Cerebellar cortex (tissue), 1 donor: ENCODE data around the gene CRELD2.
"Not testable (repeated sequence)": the region's sequence is repeated elsewhere in the genome, so short reads cannot be mapped to it uniquely, and the experiment has no call there.

Experiments used
- DNase-seq: peaks from one replicate; pipeline ENCODE4 v3.0.0-alpha.2; 2015; ENCODE audit warnings: low spot score

CRELD2 gene

DNA sequence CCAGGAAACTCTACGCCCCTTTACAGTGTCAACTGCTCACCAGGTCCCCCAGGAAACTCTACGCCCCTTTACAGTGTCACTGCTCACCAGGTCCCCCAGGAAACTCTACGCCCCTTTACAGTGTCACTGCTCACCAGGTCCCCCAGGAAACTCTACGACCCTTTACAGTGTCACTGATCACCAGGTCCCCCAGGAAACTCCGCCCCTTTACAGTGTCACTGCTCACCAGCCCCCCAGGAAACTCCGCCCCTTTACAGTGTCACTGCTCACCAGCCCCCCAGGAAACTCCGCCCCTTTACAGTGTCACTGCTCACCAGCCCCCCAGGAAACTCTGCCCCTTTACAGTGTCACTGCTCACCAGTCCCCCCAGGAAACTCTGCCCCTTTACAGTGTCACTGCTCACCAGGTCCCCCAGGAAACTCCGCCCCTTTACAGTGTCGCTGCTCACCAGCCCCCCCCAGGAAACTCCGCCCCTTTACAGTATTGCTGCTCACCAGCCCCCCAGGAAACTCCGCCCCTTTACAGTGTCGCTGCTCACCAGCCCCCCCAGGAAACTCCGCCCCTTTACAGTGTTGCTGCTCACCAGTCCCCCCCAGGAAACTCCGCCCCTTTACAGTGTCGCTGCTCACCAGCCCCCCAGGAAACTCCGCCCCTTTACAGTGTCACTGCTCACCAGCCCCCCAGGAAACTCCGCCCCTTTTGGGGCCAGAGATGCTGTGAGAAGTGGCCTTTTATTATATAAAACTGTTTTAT is 26.8 kb downstream of the CRELD2 start:
- DNase-seq = not testable (repeated sequence)

DNA sequence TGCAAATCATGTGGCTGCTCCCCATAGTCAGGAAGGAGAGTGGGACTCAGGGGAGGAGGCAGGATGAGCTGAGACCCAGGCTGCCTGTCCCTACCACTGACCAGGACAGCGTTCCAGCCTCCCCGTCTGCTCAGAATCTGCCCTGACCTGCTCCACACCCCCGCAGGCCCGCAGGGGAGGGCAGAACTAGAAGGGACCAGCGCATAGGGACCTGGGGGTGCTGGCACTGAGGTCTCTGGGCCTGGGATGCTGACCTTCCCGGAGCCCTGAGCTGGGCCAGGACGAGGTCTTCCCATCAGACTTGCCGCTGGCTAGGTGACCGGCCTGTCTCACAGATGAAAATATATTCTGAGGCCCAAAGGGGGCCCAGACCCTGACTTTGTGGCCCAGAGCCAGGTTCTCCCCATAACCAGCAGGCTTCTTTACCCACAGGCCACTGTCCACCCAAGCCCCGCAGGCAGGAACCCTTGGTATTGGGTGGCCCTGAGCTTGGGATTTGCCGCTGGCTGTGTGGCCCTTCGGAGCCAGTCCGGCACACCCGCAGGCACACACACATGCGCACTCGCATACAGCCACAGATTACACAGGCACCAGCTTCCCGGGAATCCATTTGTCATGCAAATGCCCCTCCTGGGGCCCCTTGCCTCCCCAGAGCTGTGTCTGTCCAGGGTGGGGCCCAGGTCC is 28.3 kb downstream of the CRELD2 start:
- DNase-seq = no peak

DNA sequence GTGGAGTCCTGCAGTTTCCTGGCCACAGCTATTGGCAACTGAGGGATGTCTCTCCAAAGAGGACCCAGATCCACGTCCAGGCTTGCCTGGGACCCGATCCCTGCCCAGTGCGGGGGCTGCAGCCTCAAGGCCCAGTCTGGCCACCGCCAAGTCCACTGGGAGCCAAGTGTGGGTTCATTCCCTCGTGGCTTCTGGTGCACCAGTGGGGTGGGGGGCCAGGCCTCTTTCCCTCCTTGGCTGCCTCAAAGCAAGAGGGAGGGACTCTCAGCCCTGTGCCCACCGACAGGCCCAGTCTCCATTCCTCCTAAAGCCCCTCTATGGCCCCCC is 28.8 kb downstream of the CRELD2 start:
- no peak for DNase-seq

- no peak for DNase-seq
Observed at GRCh38 chr22:49948116-49948957, 29.9 kb downstream of the CRELD2 start.

- no peak for DNase-seq
Observed at GRCh38 chr22:49948958-49949913, 30.8 kb downstream of the CRELD2 start.

DNA sequence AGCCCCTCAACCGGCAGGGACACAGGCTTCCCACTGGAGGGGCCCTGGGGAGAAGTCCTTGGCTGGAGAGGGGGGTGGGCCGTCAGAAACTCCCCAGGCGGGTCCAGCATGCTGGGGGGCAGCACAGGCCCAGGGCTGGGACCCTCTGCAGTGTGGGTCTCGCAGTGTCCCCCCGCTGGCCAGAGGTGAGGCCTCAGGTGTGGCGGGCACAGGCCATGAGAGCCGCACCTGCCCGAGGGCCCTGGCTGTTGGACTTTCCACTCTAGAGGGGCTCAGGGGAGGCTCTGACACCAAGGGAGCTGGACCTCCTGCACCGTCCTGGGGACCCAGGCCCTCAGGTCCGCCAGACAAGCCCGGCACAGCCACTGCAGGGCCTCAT is 31.5 kb downstream of the CRELD2 start:
- DNase-seq = no peak

GRCh38 chr22:49950396-49950994 is 32.1 kb downstream of the CRELD2 start:
- DNase-seq = no peak

DNA sequence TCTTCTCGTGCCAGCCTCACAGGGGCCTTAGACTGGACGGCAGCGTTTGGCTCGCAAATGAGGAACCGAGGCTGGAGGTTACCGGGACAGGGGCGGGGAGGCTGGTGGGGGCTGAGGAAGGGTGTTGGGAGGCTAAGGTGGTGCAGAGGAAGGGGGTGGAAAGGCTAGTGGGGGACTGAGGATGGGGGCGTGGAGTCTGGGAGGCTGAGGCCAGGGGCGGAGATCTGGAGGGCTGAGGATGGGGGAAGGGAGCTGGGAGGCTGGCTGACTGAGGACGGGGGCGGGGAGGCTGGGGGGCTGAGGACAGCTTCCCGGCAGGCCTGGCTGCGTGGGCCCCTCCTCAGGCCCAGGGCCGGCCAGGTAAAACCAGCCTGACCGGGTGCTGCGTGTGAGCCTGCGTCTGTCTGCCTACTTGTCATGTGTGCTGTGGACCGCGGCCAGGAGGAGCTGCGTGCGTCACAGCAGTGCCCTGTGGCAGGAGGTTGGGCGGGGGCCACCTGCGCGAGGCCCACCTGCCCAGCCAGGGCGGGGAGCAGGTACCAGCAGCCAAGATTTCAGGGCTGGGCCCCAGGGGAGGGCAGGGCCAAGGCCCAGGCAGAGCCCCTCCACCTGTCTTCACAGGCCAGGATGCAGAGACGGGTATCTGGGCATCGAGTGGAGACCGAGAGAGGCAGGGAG is 32.7 kb downstream of the CRELD2 start:
- no peak for DNase-seq

DNA sequence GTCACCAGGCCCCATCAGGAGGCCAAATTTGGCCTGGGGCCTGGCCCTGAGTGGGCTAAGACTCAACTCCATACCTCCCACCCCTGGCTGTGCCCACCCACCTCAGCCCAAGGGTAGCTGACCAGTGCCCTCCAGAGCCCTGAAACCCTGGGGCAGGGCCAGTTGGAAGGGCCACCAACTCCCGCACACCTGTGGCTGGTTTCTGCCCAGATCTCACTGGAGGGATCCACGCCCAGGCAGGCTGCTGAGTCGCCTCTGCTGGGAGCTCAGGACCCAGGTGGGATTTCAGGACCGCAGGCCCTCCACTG is 33.2 kb downstream of the CRELD2 start:
- no peak for DNase-seq

- DNase-seq = no peak
Observed at GRCh38 chr22:49951986-49952896, 33.8 kb downstream of the CRELD2 start.

DNA sequence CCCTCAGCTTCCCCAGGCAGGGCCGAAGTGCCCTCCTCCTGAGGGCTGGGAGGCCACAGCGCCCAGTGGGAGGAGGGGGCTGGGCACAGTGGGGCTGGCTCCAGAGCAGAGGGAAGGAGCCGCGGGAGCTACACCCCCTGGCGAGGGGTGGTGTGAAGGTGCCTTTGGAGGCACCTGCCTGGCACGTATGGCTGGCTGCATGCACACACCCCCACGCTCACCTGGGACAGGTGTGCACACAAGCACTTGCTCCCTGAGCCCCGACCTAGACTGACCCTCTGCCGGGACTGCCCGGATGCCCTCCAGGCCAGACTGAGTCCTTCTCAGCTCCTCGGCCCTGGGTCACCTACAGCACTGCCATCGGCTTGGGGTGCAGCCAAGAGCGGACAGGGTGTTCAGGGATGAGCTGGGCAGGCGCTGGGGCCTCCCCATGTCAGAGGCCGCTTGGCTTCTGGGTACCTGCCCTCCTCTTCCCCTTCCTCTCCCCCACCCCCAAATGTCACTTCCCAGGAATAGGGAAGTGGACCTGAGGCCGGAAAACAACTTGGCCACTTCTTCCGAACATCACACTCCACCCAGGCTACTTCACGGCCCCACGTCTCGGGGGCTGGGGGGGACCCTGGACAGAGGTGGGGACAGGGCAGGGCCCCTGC is 34.7 kb downstream of the CRELD2 start:
- DNase-seq = no peak

GRCh38 chr22:49953680-49954344 is 35.4 kb downstream of the CRELD2 start:
- no peak for DNase-seq

DNA sequence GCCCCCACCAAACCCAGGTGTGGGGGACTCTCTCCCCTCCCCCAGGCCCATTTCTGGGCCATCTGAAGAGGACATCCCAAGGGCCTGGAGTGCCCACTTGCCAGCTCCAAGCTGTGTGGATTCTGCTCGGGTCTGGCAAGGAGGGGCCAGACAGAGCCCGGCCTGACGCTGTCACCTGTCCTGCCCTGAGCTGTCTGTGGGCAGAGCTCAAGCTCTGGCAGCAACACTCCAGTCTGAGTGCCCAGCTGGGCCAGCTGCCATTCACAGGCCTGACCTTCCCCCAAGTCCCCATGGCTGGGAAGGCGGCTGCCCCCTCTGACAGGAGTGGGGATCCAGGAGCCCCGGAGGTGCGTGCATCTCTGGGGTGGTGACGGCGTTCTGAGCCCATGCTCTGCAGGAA is 35.9 kb downstream of the CRELD2 start:
- DNase-seq = no peak

DNA sequence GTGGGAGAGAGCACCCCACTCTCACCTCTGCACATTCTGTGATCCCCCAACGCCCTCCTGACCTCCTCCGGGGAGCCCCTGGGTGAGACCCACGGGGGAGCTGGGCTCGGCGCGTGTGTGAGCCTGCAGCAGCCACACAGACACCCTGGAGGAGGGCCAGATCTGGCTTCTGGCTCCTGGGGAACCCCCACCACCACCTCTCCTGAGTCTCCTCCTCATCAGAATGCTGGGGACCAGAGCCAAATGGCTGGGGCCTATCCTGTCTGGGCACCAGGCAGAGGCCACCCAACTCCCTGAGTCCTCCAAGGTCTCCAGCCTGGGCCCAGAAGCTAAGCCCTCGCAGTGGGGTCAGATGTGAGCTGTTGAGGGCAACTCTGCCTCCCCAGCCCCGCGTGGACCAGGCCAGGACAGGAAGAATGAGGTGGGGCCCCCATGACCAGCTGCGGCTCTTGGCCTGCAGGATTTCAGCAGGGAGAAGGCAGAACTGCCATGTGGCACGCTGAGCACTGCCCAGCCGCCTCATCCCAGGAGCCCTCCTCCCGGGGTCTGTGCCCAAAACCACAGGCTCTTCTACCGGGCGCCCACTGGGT is 36.7 kb downstream of the CRELD2 start:
- DNase-seq = no peak

DNA sequence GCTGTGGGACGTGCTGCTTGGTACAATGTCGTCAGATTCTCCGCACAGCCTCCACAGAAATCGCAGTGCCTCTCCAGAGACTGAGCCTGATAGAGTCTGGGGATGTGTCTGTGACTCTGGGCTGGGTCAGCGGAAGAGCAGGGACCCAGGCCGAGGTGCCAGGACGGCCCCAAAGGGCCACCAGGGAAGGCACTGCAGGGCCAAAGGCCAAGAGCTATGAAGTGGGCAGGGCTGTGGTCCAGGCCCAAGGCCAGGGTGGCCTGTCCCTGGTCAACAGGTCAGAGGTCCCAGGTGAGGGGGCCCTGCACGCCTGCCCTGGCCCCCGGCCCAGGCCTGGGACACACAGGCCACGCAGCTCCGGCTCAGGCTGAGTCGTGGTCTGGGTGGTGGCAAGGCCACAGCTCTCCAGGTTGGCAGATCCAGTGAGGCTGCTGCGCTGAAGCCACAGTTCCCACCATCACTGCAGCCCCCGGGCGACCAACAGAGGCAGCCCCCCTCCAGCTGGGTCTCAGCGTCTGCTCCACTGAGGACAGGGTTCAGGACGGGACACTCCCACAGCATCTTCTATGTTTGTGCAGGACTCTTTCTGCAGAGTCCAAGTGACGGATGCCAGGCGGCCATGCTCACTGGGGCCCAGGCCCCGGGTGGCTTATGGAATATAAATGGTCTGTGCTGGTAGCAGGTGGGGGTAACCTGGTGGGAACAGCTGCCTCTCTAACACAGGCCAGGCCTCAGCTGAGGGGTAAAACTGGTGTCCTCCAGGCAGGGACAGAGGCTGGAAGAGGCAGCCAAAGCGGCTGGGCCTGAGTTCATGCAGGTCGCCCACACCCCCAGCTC is 37.4 kb downstream of the CRELD2 start:
- DNase-seq = no peak

- no peak for DNase-seq
Observed at GRCh38 chr22:49956418-49956770, 38.0 kb downstream of the CRELD2 start.
